A673 (cell line): ENCODE data around the gene FNTB.

Source experiments
- CTCF ChIP-seq: fragments of 300-800, 200-600 bp; sonication (generic); conservative IDR thresholded peaks from 2 replicates; pipeline ENCODE4 v1.5.1; 2017; ENCODE audit warnings: low read depth, mild to moderate bottlenecking, antibody characterized with exemption, low read length, moderate library complexity, mixed read lengths
- EZH2 ChIP-seq: fragments of 200-600 bp; sonication (generic); IDR thresholded peaks from 2 replicates; pipeline ENCODE4 v1.6.1; 2017; ENCODE audit warnings: borderline replicate concordance, low read depth, mild to moderate bottlenecking, mixed read lengths, antibody characterized with exemption, low read length; ENCODE audit not compliant: poor library complexity, severe bottlenecking

GRCh38 chr14:64955297-64955696 lies 31.4 kb upstream of the FNTB start:
- no peak for TF ChIP-seq CTCF
- TF ChIP-seq EZH2 = no peak
